Lung (tissue), 12 donors: ENCODE results near the gene RAP1GAP2. TPM values are rescaled to one million over a fixed set of nuclear protein-coding genes. Genes with fewer than 3 reads are reported as not detected.

ENCODE experiments used
- ATAC-seq: fragments of 200-7000 bp; cut with Tn5 transposase; one replicate; pipeline ENCODE4 v1.9.1; 2020; ENCODE audit warnings: moderate number of reproducible peaks; ENCODE audit not compliant: insufficient read depth, low FRiP score
- DNase-seq, 3 donors: peaks; one replicate each; pipeline ENCODE4 v3.0.0-alpha.2; 2013 to 2017
- H3K27ac ChIP-seq, 2 donors: one replicate each; pipeline ENCODE4 v1.5.1; 2013; ENCODE audit warnings: mild to moderate bottlenecking in 2 of 2, moderate library complexity in 2 of 2, control low read depth in 1 of 2, inconsistent platforms in 1 of 2, low read depth in 1 of 2, low read length in 1 of 2
- H3K27me3 ChIP-seq, 3 donors: one replicate each; pipeline ENCODE4 v1.5.1; 2013; ENCODE audit warnings: low read length in 2 of 3; ENCODE audit not compliant: control insufficient read depth in 3 of 3, insufficient read depth in 3 of 3
- H3K36me3 ChIP-seq, 4 donors: one replicate each; pipeline ENCODE4 v1.5.1; 2013; ENCODE audit warnings: low read length in 4 of 4, mild to moderate bottlenecking in 1 of 4, moderate library complexity in 1 of 4; ENCODE audit not compliant: control insufficient read depth in 4 of 4, insufficient read depth in 4 of 4
- H3K4me1 ChIP-seq, 5 donors: one replicate each; pipeline ENCODE4 v1.5.1; 2013; ENCODE audit warnings: low read length in 5 of 5, mild to moderate bottlenecking in 2 of 5, moderate library complexity in 1 of 5; ENCODE audit not compliant: control insufficient read depth in 5 of 5, insufficient read depth in 5 of 5
- H3K4me3 ChIP-seq: one replicate; pipeline ENCODE4 v1.5.1; 2013; ENCODE audit warnings: mild to moderate bottlenecking, control low read depth, moderate library complexity
- H3K9ac ChIP-seq, 2 donors: one replicate each; pipeline ENCODE4 v1.5.1; 2013; ENCODE audit warnings: low read length in 2 of 2, control low read depth in 1 of 2; ENCODE audit not compliant: insufficient read depth in 1 of 2
- H3K9me3 ChIP-seq, 4 donors: one replicate each; pipeline ENCODE4 v1.5.1; 2013; ENCODE audit warnings: low read length in 3 of 4, mild to moderate bottlenecking in 1 of 4, moderate library complexity in 1 of 4; ENCODE audit not compliant: control insufficient read depth in 4 of 4, insufficient read depth in 3 of 4
- CTCF ChIP-seq: IDR thresholded peaks from 2 replicates; pipeline ENCODE4 v1.5.1; 2012; ENCODE audit warnings: mild to moderate bottlenecking; ENCODE audit errors: control extremely low read depth, extremely low read depth
- WGBS, 2 donors: extraction: QIAGEN DNeasy Blood & Tissue Kit; methylation state at CpG; one replicate each; pipeline ENCODE4 v1.1.7; 2013; 5-methylcytosine and 5-hydroxymethylcytosine counted together
- polyA plus RNA-seq, 2 donors: library from polyadenylated mRNA; stranded (reverse); fragments of 200-250 nt; gene quantifications; one replicate each; pipeline ENCODE4 v1.2.1, GENCODE V29; 2013
- total RNA-seq, 2 donors: library from RNA; depleted of rRNA in 1 of 2; stranded (reverse); fragments of >200 nt in 1 of 2; gene quantifications; one replicate each; pipeline ENCODE4 v1.2.1, GENCODE V29; 2014 to 2021
- donor health status: control.
- donor health status: control.
- donor health status: Bipolar disorder and iron deficiency.
- donor health status: healthy.
- donor health status: DM: yes; HTN: yes; CAD: no.

The RAP1GAP2 gene
- total and polyA plus RNA-seq, 4 donors, result 5.3 to 16.7 (median 6.0) TPM

GRCh38 chr17:2928294-2928890, 132.2 kb downstream of the RAP1GAP2 start:
- no peak for TF ChIP-seq CTCF
- no peak for ATAC-seq
- 82 to 93% methylated on average over 22 of the region's 22 CpGs for WGBS, 2 donors

GRCh38 chr17:2929881-2930533, 133.8 kb downstream of the RAP1GAP2 start:
- Histone ChIP-seq H3K9ac (no peak overlapping the region), H3K27ac (no peak overlapping the region), H3K9me3 (peaks cover 0 to 2% (median 0%) of the 10 kb centered on the region in 4 donors), H3K27me3 (peaks cover 0 to 6% (median 0%) of the 10 kb centered on the region in 3 donors), H3K36me3 (no peaks in the 10 kb centered on the region), H3K4me1 (peaks cover 0 to 3% (median 0%) of the 10 kb centered on the region in 5 donors), H3K4me3 (no peak overlapping the region)
- 53 to 63% methylated on average over 15 of the region's 15 CpGs for WGBS, 2 donors
- no peak for TF ChIP-seq CTCF
- peak in 1 of 3 donors; percentile 49 for DNase-seq
- no peak for ATAC-seq

More at GRCh38 chr17:2928294-2928890, 132.2 kb downstream of the RAP1GAP2 start:
- no peak overlapping the region for H3K9ac ChIP-seq
- H3K4me3 ChIP-seq, result no peak overlapping the region
- peaks cover 0 to 3% (median 0%) of the 10 kb centered on the region in 5 donors for H3K4me1 ChIP-seq
- peaks cover 0 to 2% (median 0%) of the 10 kb centered on the region in 4 donors for H3K9me3 ChIP-seq
- no peaks in the 10 kb centered on the region for H3K36me3 ChIP-seq
- no peak overlapping the region for H3K27ac ChIP-seq
- peaks cover 0 to 6% (median 0%) of the 10 kb centered on the region in 3 donors for H3K27me3 ChIP-seq
- no peak for DNase-seq

- no peak overlapping the region for H3K9ac ChIP-seq
- ATAC-seq (no peak), DNase-seq (no peak)
- WGBS, 2 donors, result 85 to 88% methylated on average over 10 of the region's 10 CpGs
- peaks cover 0 to 8% (median 0%) of the 10 kb centered on the region in 3 donors for H3K27me3 ChIP-seq
- TF ChIP-seq CTCF, result no peak
- peaks cover 0 to 3% (median 0%) of the 10 kb centered on the region in 5 donors for H3K4me1 ChIP-seq
- H3K9me3 ChIP-seq, result peaks cover 0 to 2% (median 0%) of the 10 kb centered on the region in 4 donors
- H3K4me3 ChIP-seq, result no peak overlapping the region
- H3K27ac ChIP-seq, result no peak overlapping the region
- H3K36me3 ChIP-seq, result no peaks in the 10 kb centered on the region
Observed at GRCh38 chr17:2931876-2932275, 135.6 kb downstream of the RAP1GAP2 start.
